ENCODE data around the gene KLF1. TPM values are rescaled to one million over a fixed set of nuclear protein-coding genes. Genes with fewer than 3 reads are reported as not detected.

The KLF1 gene
- total and polyA plus RNA-seq, 2 of the 13 experiments (the other 11 are each of a cell fraction or from before 2014, with no cell fraction given), result not detected

DNA sequence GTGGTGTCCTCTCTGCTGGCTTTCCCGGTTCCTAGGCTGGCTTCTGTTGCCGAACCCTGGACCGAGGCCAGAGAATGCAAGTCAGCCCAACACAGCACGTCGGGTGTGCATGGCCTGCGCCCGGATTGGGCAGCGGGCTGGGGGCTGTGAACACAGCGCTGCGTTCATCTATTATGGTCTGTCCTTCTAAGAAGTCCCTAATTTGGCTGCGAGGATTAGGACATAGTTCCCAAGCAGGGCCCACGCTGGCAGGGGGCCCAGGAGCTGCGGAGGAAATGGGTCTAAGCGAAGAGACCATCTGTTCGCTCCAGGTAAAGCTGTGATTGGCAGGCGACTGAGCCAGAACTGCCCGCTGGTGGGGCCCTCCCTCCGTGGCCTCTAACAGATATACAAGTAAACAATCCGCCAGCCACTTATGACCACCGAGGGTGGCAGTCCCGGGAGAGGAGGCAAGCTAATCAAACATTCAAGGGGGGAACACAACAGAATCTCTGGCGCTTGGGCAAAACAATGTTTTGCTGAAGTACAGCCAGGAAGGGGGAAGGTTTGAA lies 26.1 kb upstream of the KLF1 start (continued):
- TF ChIP-seq, protein P1, sequence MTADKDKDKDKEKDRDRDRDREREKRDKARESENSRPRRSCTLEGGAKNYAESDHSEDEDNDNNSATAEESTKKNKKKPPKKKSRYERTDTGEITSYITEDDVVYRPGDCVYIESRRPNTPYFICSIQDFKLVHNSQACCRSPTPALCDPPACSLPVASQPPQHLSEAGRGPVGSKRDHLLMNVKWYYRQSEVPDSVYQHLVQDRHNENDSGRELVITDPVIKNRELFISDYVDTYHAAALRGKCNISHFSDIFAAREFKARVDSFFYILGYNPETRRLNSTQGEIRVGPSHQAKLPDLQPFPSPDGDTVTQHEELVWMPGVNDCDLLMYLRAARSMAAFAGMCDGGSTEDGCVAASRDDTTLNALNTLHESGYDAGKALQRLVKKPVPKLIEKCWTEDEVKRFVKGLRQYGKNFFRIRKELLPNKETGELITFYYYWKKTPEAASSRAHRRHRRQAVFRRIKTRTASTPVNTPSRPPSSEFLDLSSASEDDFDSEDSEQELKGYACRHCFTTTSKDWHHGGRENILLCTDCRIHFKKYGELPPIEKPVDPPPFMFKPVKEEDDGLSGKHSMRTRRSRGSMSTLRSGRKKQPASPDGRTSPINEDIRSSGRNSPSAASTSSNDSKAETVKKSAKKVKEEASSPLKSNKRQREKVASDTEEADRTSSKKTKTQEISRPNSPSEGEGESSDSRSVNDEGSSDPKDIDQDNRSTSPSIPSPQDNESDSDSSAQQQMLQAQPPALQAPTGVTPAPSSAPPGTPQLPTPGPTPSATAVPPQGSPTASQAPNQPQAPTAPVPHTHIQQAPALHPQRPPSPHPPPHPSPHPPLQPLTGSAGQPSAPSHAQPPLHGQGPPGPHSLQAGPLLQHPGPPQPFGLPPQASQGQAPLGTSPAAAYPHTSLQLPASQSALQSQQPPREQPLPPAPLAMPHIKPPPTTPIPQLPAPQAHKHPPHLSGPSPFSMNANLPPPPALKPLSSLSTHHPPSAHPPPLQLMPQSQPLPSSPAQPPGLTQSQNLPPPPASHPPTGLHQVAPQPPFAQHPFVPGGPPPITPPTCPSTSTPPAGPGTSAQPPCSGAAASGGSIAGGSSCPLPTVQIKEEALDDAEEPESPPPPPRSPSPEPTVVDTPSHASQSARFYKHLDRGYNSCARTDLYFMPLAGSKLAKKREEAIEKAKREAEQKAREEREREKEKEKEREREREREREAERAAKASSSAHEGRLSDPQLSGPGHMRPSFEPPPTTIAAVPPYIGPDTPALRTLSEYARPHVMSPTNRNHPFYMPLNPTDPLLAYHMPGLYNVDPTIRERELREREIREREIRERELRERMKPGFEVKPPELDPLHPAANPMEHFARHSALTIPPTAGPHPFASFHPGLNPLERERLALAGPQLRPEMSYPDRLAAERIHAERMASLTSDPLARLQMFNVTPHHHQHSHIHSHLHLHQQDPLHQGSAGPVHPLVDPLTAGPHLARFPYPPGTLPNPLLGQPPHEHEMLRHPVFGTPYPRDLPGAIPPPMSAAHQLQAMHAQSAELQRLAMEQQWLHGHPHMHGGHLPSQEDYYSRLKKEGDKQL (CRISPR knock-in tag; IDR thresholded peaks at IDR 0.05; ENCODE audit: low read depth), result no peak
- TF ChIP-seq ZIK1 (CRISPR knock-in tag; IDR thresholded peaks at IDR 0.05; ENCODE audit: borderline replicate concordance, low read depth), result no peak
- no peak for TF ChIP-seq ZNF329 (CRISPR knock-in tag; IDR thresholded peaks at IDR 0.05; ENCODE audit: low read depth)
- no peak for TF ChIP-seq ZNF431 (CRISPR knock-in tag; IDR thresholded peaks at IDR 0.05; ENCODE audit: borderline replicate concordance, low read depth)
- TF ChIP-seq, protein P2, sequence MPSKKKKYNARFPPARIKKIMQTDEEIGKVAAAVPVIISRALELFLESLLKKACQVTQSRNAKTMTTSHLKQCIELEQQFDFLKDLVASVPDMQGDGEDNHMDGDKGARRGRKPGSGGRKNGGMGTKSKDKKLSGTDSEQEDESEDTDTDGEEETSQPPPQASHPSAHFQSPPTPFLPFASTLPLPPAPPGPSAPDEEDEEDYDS (CRISPR knock-in tag; IDR thresholded peaks at IDR 0.05), result peak; percentile 31; the same call in 1 of the 2 replicates
- TF ChIP-seq ARHGAP35 (CRISPR knock-in tag; IDR thresholded peaks at IDR 0.05; ENCODE audit: borderline replicate concordance), result no peak
- TF ChIP-seq, protein P3, sequence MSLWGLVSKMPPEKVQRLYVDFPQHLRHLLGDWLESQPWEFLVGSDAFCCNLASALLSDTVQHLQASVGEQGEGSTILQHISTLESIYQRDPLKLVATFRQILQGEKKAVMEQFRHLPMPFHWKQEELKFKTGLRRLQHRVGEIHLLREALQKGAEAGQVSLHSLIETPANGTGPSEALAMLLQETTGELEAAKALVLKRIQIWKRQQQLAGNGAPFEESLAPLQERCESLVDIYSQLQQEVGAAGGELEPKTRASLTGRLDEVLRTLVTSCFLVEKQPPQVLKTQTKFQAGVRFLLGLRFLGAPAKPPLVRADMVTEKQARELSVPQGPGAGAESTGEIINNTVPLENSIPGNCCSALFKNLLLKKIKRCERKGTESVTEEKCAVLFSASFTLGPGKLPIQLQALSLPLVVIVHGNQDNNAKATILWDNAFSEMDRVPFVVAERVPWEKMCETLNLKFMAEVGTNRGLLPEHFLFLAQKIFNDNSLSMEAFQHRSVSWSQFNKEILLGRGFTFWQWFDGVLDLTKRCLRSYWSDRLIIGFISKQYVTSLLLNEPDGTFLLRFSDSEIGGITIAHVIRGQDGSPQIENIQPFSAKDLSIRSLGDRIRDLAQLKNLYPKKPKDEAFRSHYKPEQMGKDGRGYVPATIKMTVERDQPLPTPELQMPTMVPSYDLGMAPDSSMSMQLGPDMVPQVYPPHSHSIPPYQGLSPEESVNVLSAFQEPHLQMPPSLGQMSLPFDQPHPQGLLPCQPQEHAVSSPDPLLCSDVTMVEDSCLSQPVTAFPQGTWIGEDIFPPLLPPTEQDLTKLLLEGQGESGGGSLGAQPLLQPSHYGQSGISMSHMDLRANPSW (CRISPR knock-in tag; IDR thresholded peaks at IDR 0.05; ENCODE audit: borderline replicate concordance), result no peak
- TF ChIP-seq ZNF614 (CRISPR knock-in tag; IDR thresholded peaks at IDR 0.05; ENCODE audit: borderline replicate concordance), result 0 out of 2 replicates have a peak, but pooled peaks have one; percentile 15
- TF ChIP-seq CREM (IDR thresholded peaks at IDR 0.05), result no peak
- TF ChIP-seq CREM (CRISPR knock-in tag; IDR thresholded peaks at IDR 0.05), result no peak
- no peak for TF ChIP-seq MXI1 (IDR thresholded peaks at IDR 0.05; ENCODE audit: borderline replicate concordance, low read depth, low read length)
- TF ChIP-seq, protein P4, sequence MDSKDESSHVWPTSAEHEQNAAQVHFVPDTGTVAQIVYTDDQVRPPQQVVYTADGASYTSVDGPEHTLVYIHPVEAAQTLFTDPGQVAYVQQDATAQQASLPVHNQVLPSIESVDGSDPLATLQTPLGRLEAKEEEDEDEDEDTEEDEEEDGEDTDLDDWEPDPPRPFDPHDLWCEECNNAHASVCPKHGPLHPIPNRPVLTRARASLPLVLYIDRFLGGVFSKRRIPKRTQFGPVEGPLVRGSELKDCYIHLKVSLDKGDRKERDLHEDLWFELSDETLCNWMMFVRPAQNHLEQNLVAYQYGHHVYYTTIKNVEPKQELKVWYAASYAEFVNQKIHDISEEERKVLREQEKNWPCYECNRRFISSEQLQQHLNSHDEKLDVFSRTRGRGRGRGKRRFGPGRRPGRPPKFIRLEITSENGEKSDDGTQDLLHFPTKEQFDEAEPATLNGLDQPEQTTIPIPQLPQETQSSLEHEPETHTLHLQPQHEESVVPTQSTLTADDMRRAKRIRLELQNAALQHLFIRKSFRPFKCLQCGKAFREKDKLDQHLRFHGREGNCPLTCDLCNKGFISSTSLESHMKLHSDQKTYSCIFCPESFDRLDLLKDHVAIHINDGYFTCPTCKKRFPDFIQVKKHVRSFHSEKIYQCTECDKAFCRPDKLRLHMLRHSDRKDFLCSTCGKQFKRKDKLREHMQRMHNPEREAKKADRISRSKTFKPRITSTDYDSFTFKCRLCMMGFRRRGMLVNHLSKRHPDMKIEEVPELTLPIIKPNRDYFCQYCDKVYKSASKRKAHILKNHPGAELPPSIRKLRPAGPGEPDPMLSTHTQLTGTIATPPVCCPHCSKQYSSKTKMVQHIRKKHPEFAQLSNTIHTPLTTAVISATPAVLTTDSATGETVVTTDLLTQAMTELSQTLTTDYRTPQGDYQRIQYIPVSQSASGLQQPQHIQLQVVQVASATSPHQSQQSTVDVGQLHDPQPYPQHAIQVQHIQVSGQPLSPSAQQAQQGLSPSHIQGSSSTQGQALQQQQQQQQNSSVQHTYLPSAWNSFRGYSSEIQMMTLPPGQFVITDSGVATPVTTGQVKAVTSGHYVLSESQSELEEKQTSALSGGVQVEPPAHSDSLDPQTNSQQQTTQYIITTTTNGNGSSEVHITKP (CRISPR knock-in tag; IDR thresholded peaks at IDR 0.05; ENCODE audit: low read depth), result no peak; the same call in 1 of the 2 replicates
- no peak for TF ChIP-seq JUN (CRISPR knock-in tag; IDR thresholded peaks at IDR 0.05)
- TF ChIP-seq ZNF234 (CRISPR knock-in tag; conservative IDR thresholded peaks at IDR 0.05), result no peak
- peak; percentile 28; the same call in 1 of the 2 replicates for TF ChIP-seq ZNF331 (CRISPR knock-in tag; IDR thresholded peaks at IDR 0.05)
- TF ChIP-seq SOX6 (IDR thresholded peaks at IDR 0.05), result no peak
- TF ChIP-seq SOX6 (CRISPR knock-in tag; IDR thresholded peaks at IDR 0.05), result 0 out of 2 replicates have a peak, but pooled peaks have one; percentile 44
